ENCODE results near the gene NFIA.

DNA sequence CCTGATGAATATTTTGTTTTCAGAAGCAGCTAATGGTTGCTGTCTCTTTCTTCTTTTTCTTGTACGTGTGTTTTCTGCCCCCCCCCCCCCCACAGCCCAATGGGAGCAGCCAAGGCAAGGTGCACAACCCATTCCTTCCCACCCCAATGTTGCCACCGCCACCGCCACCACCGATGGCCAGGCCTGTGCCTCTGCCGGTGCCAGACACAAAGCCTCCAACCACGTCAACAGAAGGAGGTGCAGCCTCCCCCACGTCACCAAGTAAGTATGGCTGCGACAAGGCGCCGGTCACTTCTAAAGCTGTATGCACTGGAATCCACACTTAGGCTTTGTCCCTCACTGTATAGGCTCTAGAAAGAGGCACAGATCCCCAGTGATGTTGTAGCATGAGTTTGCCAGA lies 324.1 kb downstream of the NFIA start:
- TF ChIP-seq IRF9 (tag; IDR thresholded peaks at IDR 0.05) (no peak), HMGXB4 (CRISPR knock-in tag; IDR thresholded peaks at IDR 0.05) (no peak), RFX5 (IDR thresholded peaks at IDR 0.05; ENCODE audit: low read depth, low read length) (no peak), POLR3G (IDR thresholded peaks at IDR 0.05; ENCODE audit: extremely low read depth, insufficient read length, insufficient replicate concordance) (no peak)
